Endothelial cell of umbilical vein (primary cell): ENCODE data around the gene PPP3CA. TPM values are rescaled to one million over a fixed set of nuclear protein-coding genes. Genes with fewer than 3 reads are reported as not detected.

Source experiments
- BruUV-seq: library from RNA; stranded (reverse); fragments of 400-500 nt; replicated peaks from 2 replicates; lab custom pipeline; 2021; lab: Mats Ljungman, UMichigan
- CTCF ChIA-PET: fragments of 300-600, 350-600 bp; sonication (Branson Sonifier 250); formaldehyde crosslinking; loops from one replicate; lab custom pipeline; 2021; ENCODE audit warnings: antibody characterized with exemption, inconsistent platforms; lab: Charles Lee
- POLR2A ChIA-PET: fragments of 300-600, 350-600 bp; sonication (Branson Sonifier 250); formaldehyde crosslinking; loops from one replicate; lab custom pipeline; 2021; ENCODE audit warnings: antibody characterized with exemption, inconsistent platforms; lab: Charles Lee
- DNase-seq: peaks from one replicate; pipeline ENCODE4 v3.0.0-alpha.2; 2011; ENCODE audit warnings: low read depth, low spot score
- FAIRE-seq: peaks from 2 replicates; lab custom pipeline; 2011; peaks lifted over from hg19 to GRCh38; lab: Jason Lieb, UNC
- H2AFZ ChIP-seq: 2 replicates; pipeline ENCODE4 v1.6.0; 2012; ENCODE audit warnings: low read depth, low read length, control low read depth, inconsistent platforms
- H3K27ac ChIP-seq: 2 replicates; pipeline ENCODE4 v1.5.1; 2011; ENCODE audit warnings: low read depth, mild to moderate bottlenecking, control low read depth, low read length, moderate library complexity; ENCODE audit not compliant: insufficient read depth
- H3K27me3 ChIP-seq, 2 experiments: 2 replicates each; pipeline versions ENCODE4 v1.6.0 to v1.6.1; 2011; ENCODE audit warnings: low read length in 2 of 2, mixed read lengths in 1 of 2; ENCODE audit not compliant: control insufficient read depth in 2 of 2, insufficient read depth in 2 of 2
- H3K36me3 ChIP-seq, 2 experiments: 2 replicates in 1 of 2; 3 replicates in 1 of 2; pipeline ENCODE4 v1.5.1; 2011; ENCODE audit warnings: low read length in 2 of 2, mild to moderate bottlenecking in 1 of 2, moderate library complexity in 1 of 2; ENCODE audit not compliant: control insufficient read depth in 2 of 2, insufficient read depth in 2 of 2; ENCODE audit errors: extremely low read depth in 1 of 2
- H3K4me1 ChIP-seq: 3 replicates; pipeline ENCODE4 v1.5.1; 2011; ENCODE audit warnings: mild to moderate bottlenecking, low read length; ENCODE audit not compliant: control insufficient read depth, insufficient read depth; ENCODE audit errors: extremely low read depth
- H3K4me2 ChIP-seq: 2 replicates; pipeline ENCODE4 v1.6.1; 2011; ENCODE audit warnings: low read length, control low read depth, mixed read lengths; ENCODE audit not compliant: insufficient read depth
- H3K4me3 ChIP-seq, 3 experiments: fragments of 200-600 bp in 1 of 3; sonication (generic), shearing (Covaris generic) in 1 of 3; replicated peaks in 1 of 3; 2 replicates each; pipeline ENCODE4 v1.5.1; 2011 to 2016; ENCODE audit warnings: control low read depth in 3 of 3, low read length in 3 of 3, mild to moderate bottlenecking in 2 of 3, inconsistent platforms in 1 of 3, low read depth in 1 of 3, moderate library complexity in 1 of 3; ENCODE audit not compliant: insufficient read depth in 1 of 3
- H3K79me2 ChIP-seq: 2 replicates; pipeline ENCODE4 v1.6.0; 2012; ENCODE audit warnings: low read length, inconsistent platforms; ENCODE audit not compliant: control insufficient read depth, insufficient read depth
- H3K9ac ChIP-seq: replicated peaks from 2 replicates; pipeline ENCODE3; 2011; ENCODE audit warnings: low read length, control low read depth; ENCODE audit not compliant: insufficient read depth; ENCODE audit errors: extremely low read depth
- H3K9me1 ChIP-seq: replicated peaks from 3 replicates; pipeline ENCODE4 v1.6.0; 2011; ENCODE audit warnings: mild to moderate bottlenecking, low read length; ENCODE audit not compliant: control insufficient read depth, insufficient read depth; ENCODE audit errors: extremely low read depth
- H3K9me3 ChIP-seq: replicated peaks from 2 replicates; pipeline ENCODE4 v1.5.1; 2012; ENCODE audit warnings: low read length, inconsistent platforms; ENCODE audit not compliant: control insufficient read depth, insufficient read depth
- H4K20me1 ChIP-seq: replicated peaks from 2 replicates; pipeline ENCODE3; 2011; ENCODE audit warnings: mild to moderate bottlenecking, low read length; ENCODE audit not compliant: control insufficient read depth, insufficient read depth; ENCODE audit errors: extremely low read depth
- CTCF ChIP-seq, 2 donors: IDR thresholded peaks; 1 replicate in 1 of 2; 2 replicates in 1 of 2; pipeline ENCODE4 v1.5.1; 2011; ENCODE audit warnings: low read length in 2 of 2, mild to moderate bottlenecking in 2 of 2, moderate library complexity in 2 of 2, control low read depth in 1 of 2, inconsistent platforms in 1 of 2, low read depth in 1 of 2; ENCODE audit not compliant: insufficient read depth in 1 of 2; ENCODE audit errors: extremely low read depth in 1 of 2
- EZH2 ChIP-seq: IDR thresholded peaks from 2 replicates; pipeline ENCODE4 v1.6.1; 2012; ENCODE audit warnings: borderline replicate concordance, low read depth, mild to moderate bottlenecking, moderate library complexity, low read length, inconsistent platforms; ENCODE audit not compliant: severe bottlenecking
- FOS ChIP-seq: IDR thresholded peaks from 2 replicates; pipeline ENCODE4 v1.6.1; 2011; ENCODE audit warnings: mild to moderate bottlenecking, low read length, moderate library complexity, borderline replicate concordance; ENCODE audit not compliant: insufficient read depth
- GATA2 ChIP-seq: IDR thresholded peaks from 2 replicates; pipeline ENCODE4 v1.7.0; 2011; ENCODE audit warnings: low read depth, mild to moderate bottlenecking, moderate library complexity, mixed read lengths, low read length; ENCODE audit not compliant: insufficient read length, insufficient read depth
- JUN ChIP-seq: IDR thresholded peaks from 2 replicates; pipeline ENCODE4 v1.6.1; 2011; ENCODE audit warnings: borderline replicate concordance, low read depth; ENCODE audit not compliant: insufficient read length, insufficient read depth
- MAX ChIP-seq: IDR thresholded peaks from 2 replicates; pipeline ENCODE4 v1.6.1; 2011; ENCODE audit not compliant: insufficient read depth, insufficient read length
- MYC ChIP-seq: IDR thresholded peaks from one replicate; pipeline ENCODE4 v1.6.1; 2011; ENCODE audit warnings: mild to moderate bottlenecking, low read depth, low read length
- POLR2A ChIP-seq: IDR thresholded peaks from 2 replicates; pipeline ENCODE4 v1.6.1; 2012; ENCODE audit warnings: low read depth, mild to moderate bottlenecking, control low read depth, low read length
- POLR2AphosphoS5 ChIP-seq: IDR thresholded peaks from 2 replicates; pipeline ENCODE4 v1.6.1; 2012; ENCODE audit warnings: low read depth, mild to moderate bottlenecking, control low read depth, low read length, moderate library complexity; ENCODE audit not compliant: insufficient read depth
- dilution Hi-C: fragments of 300-500 bp; cut with MboI; formaldehyde crosslinking; loops from one replicate; pipeline ENCODE4 v1.15.0; 2019; ENCODE audit warnings: low sequenced_read_pairs; ENCODE audit not compliant: extremely low pct_ligation_motif_present
- intact Hi-C: fragments of 100-400 bp; cut with micrococcal nuclease; formaldehyde crosslinking; loops from one replicate; pipeline ENCODE4 v1.10.0; 2022
- polyA plus RNA-seq, 4 experiments: library from polyadenylated mRNA; depleted of rRNA in 3 of 4; stranded (reverse) in 3 of 4; unstranded in 1 of 4; fragments of >200 nt; gene quantifications; 2 replicates each; pipeline versions ENCODE4 v1.2.1 to v1.2.3, GENCODE V29; 2011 to 2012; ENCODE audit warnings: missing spikeins in 1 of 4
- total RNA-seq: library from RNA; stranded (reverse); gene quantifications from 2 replicates; pipeline ENCODE4 v1.2.3, GENCODE V29; 2021

PPP3CA gene
- total and polyA plus RNA-seq, 2 donors (not counting 3 experiments of a cell fraction or from before 2014, with no cell fraction given): 7.0 to 43.3 TPM

- FAIRE-seq (no peak), DNase-seq (no peak)
- dilution Hi-C loops (no loop called here), intact Hi-C loops (loop anchor here (10.0 kb wide), 1 partner anchor 1066 kb away; no protein-coding TSS in a partner anchor)
- no peak overlapping the region for H3K4me2 ChIP-seq
- H3K27me3 ChIP-seq: no peaks in the 10 kb centered on the region
- TF ChIP-seq FOS (no peak), POLR2AphosphoS5 (no peak), MAX (no peak), MYC (no peak)
- no peaks in the 10 kb centered on the region for H4K20me1 ChIP-seq
- no peak overlapping the region for H3K9ac ChIP-seq
- H3K36me3 ChIP-seq: no peaks in the 10 kb centered on the region
- no peaks in the 10 kb centered on the region for H3K9me1 ChIP-seq
- H3K4me1 ChIP-seq: peaks cover 3% of the 10 kb centered on the region
- ChIA-PET POLR2A (no interaction called here), CTCF (no interaction called here)
- no peaks in the 10 kb centered on the region for H3K79me2 ChIP-seq
- H3K27ac ChIP-seq: no peak overlapping the region
- no TSS peak for BruUV-seq
- no peak overlapping the region for H3K4me3 ChIP-seq
- H3K9me3 ChIP-seq: no peaks in the 10 kb centered on the region
- no peak overlapping the region for H2AFZ ChIP-seq
Observed at GRCh38 chr4:101160792-101161592, 186.3 kb downstream of the PPP3CA start.

- intact Hi-C loops (no loop called here), dilution Hi-C loops (no loop called here)
- H3K79me2 ChIP-seq: no peaks in the 10 kb centered on the region
- H2AFZ ChIP-seq: no peak overlapping the region
- H3K9me3 ChIP-seq: no peaks in the 10 kb centered on the region
- no TSS peak for BruUV-seq
- H3K27ac ChIP-seq: no peak overlapping the region
- peaks cover 3% of the 10 kb centered on the region for H3K4me1 ChIP-seq
- H3K4me2 ChIP-seq: no peak overlapping the region
- no peaks in the 10 kb centered on the region for H4K20me1 ChIP-seq
- no peaks in the 10 kb centered on the region for H3K27me3 ChIP-seq
- no peaks in the 10 kb centered on the region for H3K36me3 ChIP-seq
- no peak overlapping the region for H3K9ac ChIP-seq
- TF ChIP-seq MYC (no peak), JUN (no peak), POLR2A (no peak), EZH2 (no peak), POLR2AphosphoS5 (no peak), FOS (no peak), MAX (no peak), CTCF (IDR thresholded peaks at IDR 0.05; ENCODE audit: extremely low read depth in 1 of 2, insufficient read depth in 1 of 2, low read depth in 1 of 2, low read length in 2 of 2) (no peak), GATA2 (no peak)
- H3K4me3 ChIP-seq: no peak overlapping the region
- POLR2A ChIA-PET: no interaction called here
- H3K9me1 ChIP-seq: no peaks in the 10 kb centered on the region
- FAIRE-seq (no peak), DNase-seq (no peak)
- CTCF ChIA-PET: no interaction called here
Observed at GRCh38 chr4:101158507-101158906, 188.8 kb downstream of the PPP3CA start.
